ENCODE measurements around the gene SLX4.

The SLX4 gene

GRCh38 chr16:3561626-3562025 is 49.8 kb downstream of the SLX4 start:
- in situ Hi-C loops (cut with HindIII; ENCODE audit: low sequenced_read_pairs) = no loop called here
- no peak for TF ChIP-seq CTCF (IDR thresholded peaks at IDR 0.05; ENCODE audit: low read depth, low read length)
- no peak overlapping the region for H3K4me3 ChIP-seq (ENCODE audit: low read depth, low read length)
- no peak for DNase-seq (ENCODE audit: low read depth, low spot score)

GRCh38 chr16:3554351-3554928 is 57.0 kb downstream of the SLX4 start:
- in situ Hi-C loops (cut with HindIII; ENCODE audit: low sequenced_read_pairs) = no loop called here
- TF ChIP-seq CTCF (IDR thresholded peaks at IDR 0.05; ENCODE audit: low read depth, low read length) = no peak
- no peak overlapping the region for H3K4me3 ChIP-seq (ENCODE audit: low read depth, low read length)
- no peak for DNase-seq (ENCODE audit: low read depth, low spot score)

GRCh38 chr16:3553138-3553923 is 58.1 kb downstream of the SLX4 start:
- no peak for TF ChIP-seq CTCF (IDR thresholded peaks at IDR 0.05; ENCODE audit: low read depth, low read length)
- no peak overlapping the region for H3K4me3 ChIP-seq (ENCODE audit: low read depth, low read length)
- DNase-seq (ENCODE audit: low read depth, low spot score) = no peak
- in situ Hi-C loops (cut with HindIII; ENCODE audit: low sequenced_read_pairs) = no loop called here

- no peak overlapping the region for H3K4me3 ChIP-seq (ENCODE audit: low read depth, low read length)
- DNase-seq (ENCODE audit: low read depth, low spot score) = no peak
- no peak for TF ChIP-seq CTCF (IDR thresholded peaks at IDR 0.05; ENCODE audit: low read depth, low read length)
- in situ Hi-C loops (cut with HindIII; ENCODE audit: low sequenced_read_pairs) = no loop called here
These were observed 60.3 kb downstream of the SLX4 start for GRCh38 chr16:3550851-3551847.

GRCh38 chr16:3549906-3550305 is 61.5 kb downstream of the SLX4 start:
- no peak for TF ChIP-seq CTCF (IDR thresholded peaks at IDR 0.05; ENCODE audit: low read depth, low read length)
- in situ Hi-C loops (cut with HindIII; ENCODE audit: low sequenced_read_pairs) = no loop called here
- DNase-seq (ENCODE audit: low read depth, low spot score) = no peak
- no peak overlapping the region for H3K4me3 ChIP-seq (ENCODE audit: low read depth, low read length)

- DNase-seq (ENCODE audit: low read depth, low spot score) = no peak
- H3K4me3 ChIP-seq (ENCODE audit: low read depth, low read length) = no peak overlapping the region
- in situ Hi-C loops (cut with HindIII; ENCODE audit: low sequenced_read_pairs) = no loop called here
- no peak for TF ChIP-seq CTCF (IDR thresholded peaks at IDR 0.05; ENCODE audit: low read depth, low read length)
These were observed 62.5 kb downstream of the SLX4 start for GRCh38 chr16:3548859-3549258.

All from astrocyte of the spinal cord (primary cell).